SHP77 treated with DMSO at 0.1 percent for 48 hours (cell line): ENCODE data around the gene RFNG.

Experiments
- DNase-seq: peaks from one replicate; lab custom pipeline; 2025; lab: John Stamatoyannopoulos, UW

Gene RFNG

GRCh38 chr17:82077617-82078358, 26.2 kb upstream of the RFNG start:
- no peak for DNase-seq

- no peak for DNase-seq
Measured at GRCh38 chr17:82076785-82077591, 25.4 kb upstream of the RFNG start.

- DNase-seq, result no peak
Measured at GRCh38 chr17:82076018-82076784, 24.6 kb upstream of the RFNG start.

- no peak for DNase-seq
Measured at GRCh38 chr17:82073446-82073845, 21.8 kb upstream of the RFNG start.

GRCh38 chr17:82072827-82073226, 21.2 kb upstream of the RFNG start:
- no peak for DNase-seq

GRCh38 chr17:82070611-82071010, 19.0 kb upstream of the RFNG start:
- no peak for DNase-seq

- no peak for DNase-seq
Measured at GRCh38 chr17:82065638-82066303, 14.2 kb upstream of the RFNG start, which contains the start of gene DUS1L. TSS of gene DUS1L (minus strand) at chr17:82065804. CDS start at chr17:82065059, 745 bp downstream.

GRCh38 chr17:82065193-82065637, 13.6 kb upstream of the RFNG start:
- DNase-seq, result no peak

- DNase-seq, result no peak
Measured at GRCh38 chr17:82064433-82065192, 13.0 kb upstream of the RFNG start.

- DNase-seq, result no peak
Measured at GRCh38 chr17:82063424-82064415, 12.1 kb upstream of the RFNG start.

GRCh38 chr17:82062984-82063368, 11.4 kb upstream of the RFNG start:
- DNase-seq, result no peak

- no peak for DNase-seq
Measured at GRCh38 chr17:82062076-82062983, 10.7 kb upstream of the RFNG start.

- DNase-seq, result no peak
Measured at GRCh38 chr17:82061047-82061925, 9.7 kb upstream of the RFNG start.

- no peak for DNase-seq
Measured at GRCh38 chr17:82060614-82061013, 9.0 kb upstream of the RFNG start.

- DNase-seq, result no peak
Measured at GRCh38 chr17:82060001-82060380, 8.4 kb upstream of the RFNG start.

- no peak for DNase-seq
Measured at GRCh38 chr17:82059272-82060000, 7.8 kb upstream of the RFNG start.

- DNase-seq, result no peak
Measured at GRCh38 chr17:82058855-82059249, 7.2 kb upstream of the RFNG start.
